AG10803 (cell line): Measurements from ENCODE around the gene GALT.

ENCODE experiments used
- DNase-seq: peaks from one replicate; pipeline ENCODE4 v3.0.0; 2010; ENCODE audit warnings: low read depth
- H3K4me3 ChIP-seq: 2 replicates; pipeline ENCODE4 v1.5.1; 2011; ENCODE audit warnings: mild to moderate bottlenecking, low read length, control low read depth
- CTCF ChIP-seq: conservative IDR thresholded peaks from 2 replicates; pipeline ENCODE4 v1.5.1; 2011; ENCODE audit warnings: mild to moderate bottlenecking, low read length, control low read depth, inconsistent platforms

The GALT gene

GRCh38 chr9:34671307-34671706 is 24.8 kb downstream of the GALT start:
- H3K4me3 ChIP-seq: no peak overlapping the region
- DNase-seq: no peak
- no peak for TF ChIP-seq CTCF

- no peak overlapping the region for H3K4me3 ChIP-seq
- no peak for DNase-seq
- TF ChIP-seq CTCF: no peak
Observed at GRCh38 chr9:34674440-34674839, 28.0 kb downstream of the GALT start.

GRCh38 chr9:34675048-34675714 is 28.7 kb downstream of the GALT start:
- peak; percentile 67 for DNase-seq
- no peak overlapping the region for H3K4me3 ChIP-seq
- TF ChIP-seq CTCF: peak; percentile 84

- no peak for TF ChIP-seq CTCF
- DNase-seq: peak; percentile 28
- no peak overlapping the region for H3K4me3 ChIP-seq
Observed at GRCh38 chr9:34675869-34676268, 29.4 kb downstream of the GALT start.

GRCh38 chr9:34684145-34684544 is 37.7 kb downstream of the GALT start:
- DNase-seq: no peak
- H3K4me3 ChIP-seq: no peak overlapping the region
- no peak for TF ChIP-seq CTCF

- DNase-seq: no peak
- no peak for TF ChIP-seq CTCF
- H3K4me3 ChIP-seq: no peak overlapping the region
Observed at GRCh38 chr9:34684816-34685215, 38.3 kb downstream of the GALT start.

GRCh38 chr9:34685591-34685990 is 39.1 kb downstream of the GALT start:
- TF ChIP-seq CTCF: no peak
- DNase-seq: peak; percentile 80
- H3K4me3 ChIP-seq: no peak overlapping the region
